ENCODE data around the gene VPS37B.

GRCh38 chr12:122934722-122935121 lies 38.8 kb upstream of the VPS37B start:
- TF ChIP-seq CTCF (conservative IDR thresholded peaks at IDR 0.05 in 1 of 2, IDR thresholded peaks at IDR 0.05 in 1 of 2; ENCODE audit: low read depth in 1 of 2, low read length in 2 of 2) (no peak), EZH2 (IDR thresholded peaks at IDR 0.05; ENCODE audit: low read length, missing control alignments) (no peak)
